ENCODE data around the gene RPS6KC1.

Gene RPS6KC1

DNA sequence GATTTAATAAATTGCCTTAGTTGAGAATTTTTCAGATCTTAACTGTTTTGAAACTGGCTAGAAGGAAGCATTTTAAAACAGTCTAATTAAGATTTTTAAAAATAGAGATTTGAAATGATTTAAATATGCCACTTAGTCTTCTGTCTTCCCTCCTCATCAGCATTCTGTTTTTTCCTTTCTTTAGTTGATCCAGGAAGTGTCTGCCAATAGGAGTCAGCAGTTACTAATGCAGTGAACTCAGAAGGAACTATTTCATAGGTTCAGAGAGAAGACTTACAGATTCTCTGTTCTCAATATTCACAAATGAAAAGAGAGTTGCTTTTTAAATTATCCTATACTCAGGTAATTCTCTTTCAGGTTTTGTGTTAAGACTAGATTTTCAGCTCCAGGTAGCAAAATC, 84.5 kb downstream of the RPS6KC1 start:
- Histone ChIP-seq H3K4me2 (ENCODE audit: low read depth, low read length, poor library complexity, severe bottlenecking) (no peak overlapping the region), H3K79me2 (ENCODE audit: insufficient read depth, low read length) (no peaks in the 10 kb centered on the region), H3K9me3 (ENCODE audit: insufficient read depth, low read depth, low read length) (no peaks in the 10 kb centered on the region), H3K27me3 (ENCODE audit: insufficient read depth, low read length, poor library complexity, severe bottlenecking) (no peaks in the 10 kb centered on the region), H3F3A (ENCODE audit: low read depth) (no peaks in the 10 kb centered on the region), H3K4me1 (ENCODE audit: insufficient read depth, low read length, poor library complexity, severe bottlenecking) (no peaks in the 10 kb centered on the region), H3K36me3 (ENCODE audit: insufficient read depth, low read length) (no peaks in the 10 kb centered on the region), H3K9me2 (replicated peaks; ENCODE audit: low read depth, low read length) (no peaks in the 10 kb centered on the region), H2AFZ (ENCODE audit: low read length) (no peak overlapping the region), H3K9ac (ENCODE audit: low read depth, low read length, poor library complexity, severe bottlenecking) (no peak overlapping the region), H4K20me1 (ENCODE audit: insufficient read depth, low read length, poor library complexity, severe bottlenecking) (no peaks in the 10 kb centered on the region), H3K4me3 (ENCODE audit: low read length, poor library complexity, severe bottlenecking) (no peak overlapping the region)
- TF ChIP-seq EZH2phosphoT487 (IDR thresholded peaks at IDR 0.05; ENCODE audit: borderline replicate concordance), result no peak
- TF ChIP-seq, protein P1, sequence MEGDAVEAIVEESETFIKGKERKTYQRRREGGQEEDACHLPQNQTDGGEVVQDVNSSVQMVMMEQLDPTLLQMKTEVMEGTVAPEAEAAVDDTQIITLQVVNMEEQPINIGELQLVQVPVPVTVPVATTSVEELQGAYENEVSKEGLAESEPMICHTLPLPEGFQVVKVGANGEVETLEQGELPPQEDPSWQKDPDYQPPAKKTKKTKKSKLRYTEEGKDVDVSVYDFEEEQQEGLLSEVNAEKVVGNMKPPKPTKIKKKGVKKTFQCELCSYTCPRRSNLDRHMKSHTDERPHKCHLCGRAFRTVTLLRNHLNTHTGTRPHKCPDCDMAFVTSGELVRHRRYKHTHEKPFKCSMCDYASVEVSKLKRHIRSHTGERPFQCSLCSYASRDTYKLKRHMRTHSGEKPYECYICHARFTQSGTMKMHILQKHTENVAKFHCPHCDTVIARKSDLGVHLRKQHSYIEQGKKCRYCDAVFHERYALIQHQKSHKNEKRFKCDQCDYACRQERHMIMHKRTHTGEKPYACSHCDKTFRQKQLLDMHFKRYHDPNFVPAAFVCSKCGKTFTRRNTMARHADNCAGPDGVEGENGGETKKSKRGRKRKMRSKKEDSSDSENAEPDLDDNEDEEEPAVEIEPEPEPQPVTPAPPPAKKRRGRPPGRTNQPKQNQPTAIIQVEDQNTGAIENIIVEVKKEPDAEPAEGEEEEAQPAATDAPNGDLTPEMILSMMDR (conservative IDR thresholded peaks at IDR 0.05; ENCODE audit: low read length), result no peak

DNA sequence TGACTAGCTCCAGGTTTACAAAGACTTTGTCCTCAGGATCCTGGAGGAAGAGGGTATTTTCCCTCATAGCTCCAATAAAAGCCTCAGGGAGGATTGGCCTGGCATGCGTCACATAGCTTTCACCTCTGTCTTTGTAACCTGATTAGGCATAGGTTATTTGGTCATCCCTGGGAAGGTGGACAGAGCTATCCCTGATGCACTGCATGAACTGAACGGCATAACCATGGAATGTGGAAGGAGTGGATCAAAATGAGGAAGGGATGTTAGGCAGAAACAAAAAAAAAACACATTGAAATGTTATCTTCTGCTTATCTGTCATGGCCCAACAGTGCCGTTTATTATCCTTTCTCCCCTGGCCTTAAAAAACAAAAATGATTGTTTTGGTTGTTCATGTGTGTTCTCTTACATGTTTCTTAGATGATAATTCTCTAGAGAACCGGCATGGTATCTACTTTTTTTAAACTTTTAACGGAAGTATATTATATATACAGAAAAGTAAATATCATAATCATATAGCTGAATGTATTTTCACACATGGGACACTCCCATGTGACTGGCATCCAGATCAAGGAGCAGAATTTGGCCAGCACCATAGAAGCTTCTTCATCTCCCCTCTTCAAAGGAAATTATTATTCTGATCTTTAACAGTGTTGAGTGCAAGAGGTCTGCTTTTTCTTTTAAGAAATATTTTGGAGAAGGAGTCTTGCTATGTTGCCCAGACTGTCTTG, 85.3 kb downstream of the RPS6KC1 start:
- Histone ChIP-seq H3K36me3 (ENCODE audit: insufficient read depth, low read length) (no peaks in the 10 kb centered on the region), H3K4me1 (ENCODE audit: insufficient read depth, low read length, poor library complexity, severe bottlenecking) (no peaks in the 10 kb centered on the region), H3K9me2 (replicated peaks; ENCODE audit: low read depth, low read length) (no peaks in the 10 kb centered on the region), H3K4me3 (ENCODE audit: low read length, poor library complexity, severe bottlenecking) (no peak overlapping the region), H3K79me2 (ENCODE audit: insufficient read depth, low read length) (no peaks in the 10 kb centered on the region), H3K4me2 (ENCODE audit: low read depth, low read length, poor library complexity, severe bottlenecking) (no peak overlapping the region), H4K20me1 (ENCODE audit: insufficient read depth, low read length, poor library complexity, severe bottlenecking) (no peaks in the 10 kb centered on the region), H3K27me3 (ENCODE audit: insufficient read depth, low read length, poor library complexity, severe bottlenecking) (no peaks in the 10 kb centered on the region), H3K9me3 (ENCODE audit: insufficient read depth, low read depth, low read length) (no peaks in the 10 kb centered on the region), H2AFZ (ENCODE audit: low read length) (no peak overlapping the region), H3K9ac (ENCODE audit: low read depth, low read length, poor library complexity, severe bottlenecking) (no peak overlapping the region), H3F3A (ENCODE audit: low read depth) (no peaks in the 10 kb centered on the region)
- TF ChIP-seq, protein P1 (conservative IDR thresholded peaks at IDR 0.05; ENCODE audit: low read length), result no peak
- no peak for TF ChIP-seq EZH2phosphoT487 (IDR thresholded peaks at IDR 0.05; ENCODE audit: borderline replicate concordance)

DNA sequence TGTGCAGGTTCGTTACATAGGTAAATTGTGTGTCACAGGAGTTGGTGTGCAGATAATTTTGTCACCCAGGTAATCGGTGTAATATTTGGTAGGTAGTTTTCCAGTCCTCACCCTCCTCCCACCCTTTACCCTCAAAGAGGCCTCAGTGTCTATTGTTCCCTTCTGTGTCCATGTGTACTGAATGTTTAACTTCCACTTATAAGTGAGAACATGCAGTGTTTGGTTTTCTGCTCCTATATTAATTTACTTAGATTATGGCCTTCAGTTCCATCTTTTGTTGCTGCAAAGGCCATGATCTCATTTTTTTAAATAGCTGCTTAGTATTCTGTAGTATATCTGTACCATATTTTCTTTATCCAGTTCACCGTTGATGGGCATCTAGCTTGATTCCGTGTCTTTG, 87.3 kb downstream of the RPS6KC1 start:
- no peak overlapping the region for H3K4me3 ChIP-seq (ENCODE audit: low read length, poor library complexity, severe bottlenecking)
- no peaks in the 10 kb centered on the region for H3K9me3 ChIP-seq (ENCODE audit: insufficient read depth, low read depth, low read length)
- TF ChIP-seq, protein P1 (conservative IDR thresholded peaks at IDR 0.05; ENCODE audit: low read length), result no peak
- no peak for TF ChIP-seq EZH2phosphoT487 (IDR thresholded peaks at IDR 0.05; ENCODE audit: borderline replicate concordance)
- no peaks in the 10 kb centered on the region for H3K36me3 ChIP-seq (ENCODE audit: insufficient read depth, low read length)
- no peak overlapping the region for H3K4me2 ChIP-seq (ENCODE audit: low read depth, low read length, poor library complexity, severe bottlenecking)
- H3K27me3 ChIP-seq (ENCODE audit: insufficient read depth, low read length, poor library complexity, severe bottlenecking), result no peaks in the 10 kb centered on the region
- no peaks in the 10 kb centered on the region for H3K4me1 ChIP-seq (ENCODE audit: insufficient read depth, low read length, poor library complexity, severe bottlenecking)
- H3K79me2 ChIP-seq (ENCODE audit: insufficient read depth, low read length), result no peaks in the 10 kb centered on the region
- H3F3A ChIP-seq (ENCODE audit: low read depth), result no peaks in the 10 kb centered on the region
- H3K9ac ChIP-seq (ENCODE audit: low read depth, low read length, poor library complexity, severe bottlenecking), result no peak overlapping the region
- no peaks in the 10 kb centered on the region for H4K20me1 ChIP-seq (ENCODE audit: insufficient read depth, low read length, poor library complexity, severe bottlenecking)
- H3K9me2 ChIP-seq (replicated peaks; ENCODE audit: low read depth, low read length), result no peaks in the 10 kb centered on the region
- no peak overlapping the region for H2AFZ ChIP-seq (ENCODE audit: low read length)

Measured in Loucy (cell line).